OCI-LY1 (cell line): ENCODE results near the gene CLCN6.

Source experiments
- CTCF ChIP-seq: fragments of 200-600 bp; sonication (generic), shearing (Covaris generic); IDR thresholded peaks from 2 replicates; pipeline ENCODE4 v1.5.1; 2017; ENCODE audit warnings: mild to moderate bottlenecking, antibody characterized with exemption, low read length, moderate library complexity, mixed read lengths
- EZH2 ChIP-seq: fragments of 200-600 bp; sonication (generic), shearing (Covaris generic); IDR thresholded peaks from 2 replicates; pipeline ENCODE4 v1.8.0; 2017; ENCODE audit warnings: borderline replicate concordance, mixed run types, mild to moderate bottlenecking, antibody characterized with exemption, low read length, moderate library complexity, mixed read lengths

GRCh38 chr1:11794446-11795237 is 11.3 kb upstream of the CLCN6 start:
- no peak for TF ChIP-seq CTCF
- no peak for TF ChIP-seq EZH2
